ENCODE results near the gene UBE2R2. TPM values are rescaled to one million over a fixed set of nuclear protein-coding genes. Genes with fewer than 3 reads are reported as not detected.
"Not testable (repeated sequence)": the region's sequence is repeated elsewhere in the genome, so short reads cannot be mapped to it uniquely, and the experiment has no call there.

The UBE2R2 gene, protein sequence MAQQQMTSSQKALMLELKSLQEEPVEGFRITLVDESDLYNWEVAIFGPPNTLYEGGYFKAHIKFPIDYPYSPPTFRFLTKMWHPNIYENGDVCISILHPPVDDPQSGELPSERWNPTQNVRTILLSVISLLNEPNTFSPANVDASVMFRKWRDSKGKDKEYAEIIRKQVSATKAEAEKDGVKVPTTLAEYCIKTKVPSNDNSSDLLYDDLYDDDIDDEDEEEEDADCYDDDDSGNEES
- 27.0 TPM for polyA plus RNA-seq (2012; ENCODE audit: insufficient read depth, insufficient read length, low read depth)

DNA sequence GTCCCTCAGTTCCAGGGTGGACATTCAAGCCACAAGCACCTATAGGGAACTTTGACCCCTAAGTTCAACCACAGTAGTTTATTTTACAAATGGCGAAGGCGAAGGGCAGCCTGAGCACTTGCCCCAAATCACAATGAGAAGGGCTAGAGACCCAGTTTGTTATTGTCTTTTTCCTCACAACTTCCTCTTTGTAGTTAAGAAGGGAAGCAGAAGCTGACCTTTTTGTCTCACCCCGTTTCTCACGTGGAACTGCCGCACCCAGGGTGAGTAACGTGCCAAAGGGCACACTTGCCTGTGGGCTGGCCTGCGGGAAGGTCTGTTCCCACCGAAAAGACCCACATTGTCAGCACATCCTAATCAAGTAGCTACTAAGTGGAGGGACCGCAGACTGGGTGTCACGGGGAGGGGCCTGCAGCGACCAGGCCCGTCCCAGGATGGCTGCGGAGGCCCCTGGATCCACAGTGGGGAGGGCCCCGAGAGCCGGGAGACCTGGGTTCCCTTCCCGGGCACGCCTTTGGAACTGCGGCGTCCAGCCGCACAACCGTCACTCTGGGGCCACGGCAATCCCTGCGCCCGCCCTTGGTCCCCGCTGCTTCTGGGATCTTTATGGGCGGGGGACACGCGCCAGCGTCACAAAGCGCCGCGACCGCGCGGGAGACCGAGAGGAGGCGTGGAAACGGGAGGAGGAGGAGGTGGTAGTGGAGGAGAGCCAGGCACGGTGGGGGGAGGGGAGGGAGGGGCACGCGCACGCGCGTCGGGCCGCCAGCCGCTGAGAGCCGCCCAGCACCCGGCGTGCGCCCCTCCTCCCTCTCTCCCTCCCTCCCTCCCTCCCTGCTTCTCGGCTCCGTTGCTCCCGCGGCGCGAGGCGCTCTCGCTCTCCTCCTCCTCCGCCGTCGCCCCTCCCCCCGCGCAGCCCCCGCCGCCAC lies at the start of gene UBE2R2:
TSS of gene UBE2R2 (plus strand) at position 834 of the 926 bp plus-strand sequence. CDS start 598 bp downstream, outside the sequence.
- peak; percentile 96 for DNase-seq
- Histone ChIP-seq H3K27me3 (no peaks in the 10 kb centered on the region), H3K4me3 (ENCODE audit: low read depth, low read length) (peak within 1 kb of the TSS; percentile 84), H3K36me3 (peaks cover 4% of the 10 kb centered on the region), H3K9me3 (no peaks in the 10 kb centered on the region), H3K4me1 (peaks cover 13% of the 10 kb centered on the region)
- TF ChIP-seq, protein P1, sequence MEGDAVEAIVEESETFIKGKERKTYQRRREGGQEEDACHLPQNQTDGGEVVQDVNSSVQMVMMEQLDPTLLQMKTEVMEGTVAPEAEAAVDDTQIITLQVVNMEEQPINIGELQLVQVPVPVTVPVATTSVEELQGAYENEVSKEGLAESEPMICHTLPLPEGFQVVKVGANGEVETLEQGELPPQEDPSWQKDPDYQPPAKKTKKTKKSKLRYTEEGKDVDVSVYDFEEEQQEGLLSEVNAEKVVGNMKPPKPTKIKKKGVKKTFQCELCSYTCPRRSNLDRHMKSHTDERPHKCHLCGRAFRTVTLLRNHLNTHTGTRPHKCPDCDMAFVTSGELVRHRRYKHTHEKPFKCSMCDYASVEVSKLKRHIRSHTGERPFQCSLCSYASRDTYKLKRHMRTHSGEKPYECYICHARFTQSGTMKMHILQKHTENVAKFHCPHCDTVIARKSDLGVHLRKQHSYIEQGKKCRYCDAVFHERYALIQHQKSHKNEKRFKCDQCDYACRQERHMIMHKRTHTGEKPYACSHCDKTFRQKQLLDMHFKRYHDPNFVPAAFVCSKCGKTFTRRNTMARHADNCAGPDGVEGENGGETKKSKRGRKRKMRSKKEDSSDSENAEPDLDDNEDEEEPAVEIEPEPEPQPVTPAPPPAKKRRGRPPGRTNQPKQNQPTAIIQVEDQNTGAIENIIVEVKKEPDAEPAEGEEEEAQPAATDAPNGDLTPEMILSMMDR (IDR thresholded peaks at IDR 0.05; ENCODE audit: low read depth, low read length), result no peak

DNA sequence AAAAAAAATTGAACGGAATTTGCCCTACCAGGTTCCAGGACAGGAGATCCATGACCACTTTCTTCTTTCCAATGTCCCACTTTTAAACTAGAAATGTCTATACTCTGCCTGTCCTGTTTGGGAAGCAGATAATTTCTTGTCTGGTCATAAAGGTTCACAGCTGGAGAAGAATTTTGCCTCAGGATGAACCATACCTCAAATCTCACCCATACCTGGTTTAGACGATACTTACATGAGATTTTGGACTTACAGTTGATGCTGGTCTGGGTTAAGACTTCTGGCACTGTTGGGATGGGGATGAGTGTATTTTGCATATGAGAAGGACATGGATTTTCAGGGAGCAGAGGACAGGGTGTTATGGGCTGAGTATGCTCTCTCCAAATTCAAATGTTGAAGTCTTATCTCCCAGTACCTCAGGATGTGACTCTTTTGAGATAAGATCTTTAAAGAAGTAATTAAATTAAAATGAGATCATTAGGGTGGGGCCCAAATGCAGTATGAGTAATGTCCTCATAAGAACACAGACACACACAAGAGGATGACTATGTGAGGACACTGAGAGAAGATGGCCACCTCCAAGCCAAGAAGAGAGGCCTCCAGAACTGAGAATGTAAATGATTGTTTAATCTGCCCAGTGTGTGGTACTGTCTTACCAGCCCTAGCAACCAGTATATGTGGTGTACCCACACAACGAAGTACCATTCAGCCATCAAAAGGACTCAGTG lies 46.6 kb upstream of the UBE2R2 start:
- not testable (repeated sequence) for H3K27me3 ChIP-seq; H3K4me3 ChIP-seq (ENCODE audit: low read depth, low read length); H3K36me3 ChIP-seq; H3K4me1 ChIP-seq; H3K9me3 ChIP-seq; DNase-seq

DNA sequence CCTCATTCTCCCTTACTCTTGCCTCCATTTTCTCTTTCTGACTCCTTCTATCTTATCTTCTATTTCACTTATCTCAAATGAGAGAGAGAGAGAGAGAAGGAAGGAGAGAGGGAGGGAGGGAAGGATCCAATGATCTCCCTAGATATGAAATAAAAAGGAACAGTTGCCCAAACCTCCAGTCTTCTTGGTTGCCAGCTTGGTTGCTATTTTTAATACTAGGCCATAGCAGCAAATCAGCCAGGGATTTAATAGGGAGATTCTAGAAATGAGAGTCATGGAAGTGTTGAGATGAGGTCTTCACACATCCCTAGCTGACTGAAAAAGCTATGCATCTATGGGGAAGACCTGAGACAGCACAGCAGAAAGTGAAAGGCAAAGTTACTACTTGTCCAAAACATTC lies 43.8 kb upstream of the UBE2R2 start:
- DNase-seq; H3K4me3 ChIP-seq (ENCODE audit: low read depth, low read length); H3K4me1 ChIP-seq; H3K36me3 ChIP-seq; H3K27me3 ChIP-seq; H3K9me3 ChIP-seq: not testable (repeated sequence)

DNA sequence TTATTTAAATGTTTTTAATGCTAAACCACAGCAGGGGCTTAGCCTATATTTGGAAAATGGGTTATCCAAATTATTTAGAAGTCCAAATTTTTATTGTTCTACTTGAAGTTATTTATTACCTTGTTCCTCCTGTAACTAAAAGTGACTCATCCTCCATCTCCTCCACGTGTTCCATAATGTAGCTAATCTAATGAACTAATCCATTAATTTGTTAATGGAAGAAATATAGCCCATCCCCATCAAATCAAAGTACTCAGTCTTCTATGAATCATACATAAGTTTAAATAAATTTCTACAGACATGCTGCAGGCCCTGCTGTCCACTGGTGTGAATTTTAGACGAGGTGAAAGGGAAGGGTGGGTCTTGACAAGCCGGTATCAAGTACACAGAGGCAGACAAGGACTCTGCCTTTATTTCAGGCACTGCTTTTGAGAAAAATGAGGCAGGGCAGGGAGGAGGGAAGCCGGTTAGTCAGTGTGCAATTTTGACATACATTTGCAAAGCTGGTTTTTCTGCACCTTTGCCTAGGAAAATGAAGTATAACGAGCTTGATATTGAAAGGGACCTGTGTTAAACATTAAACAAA lies 42.8 kb upstream of the UBE2R2 start:
- not testable (repeated sequence) for H3K4me1 ChIP-seq; H3K9me3 ChIP-seq; H3K4me3 ChIP-seq (ENCODE audit: low read depth, low read length); H3K36me3 ChIP-seq; H3K27me3 ChIP-seq
- peak; percentile 41 for DNase-seq

DNA sequence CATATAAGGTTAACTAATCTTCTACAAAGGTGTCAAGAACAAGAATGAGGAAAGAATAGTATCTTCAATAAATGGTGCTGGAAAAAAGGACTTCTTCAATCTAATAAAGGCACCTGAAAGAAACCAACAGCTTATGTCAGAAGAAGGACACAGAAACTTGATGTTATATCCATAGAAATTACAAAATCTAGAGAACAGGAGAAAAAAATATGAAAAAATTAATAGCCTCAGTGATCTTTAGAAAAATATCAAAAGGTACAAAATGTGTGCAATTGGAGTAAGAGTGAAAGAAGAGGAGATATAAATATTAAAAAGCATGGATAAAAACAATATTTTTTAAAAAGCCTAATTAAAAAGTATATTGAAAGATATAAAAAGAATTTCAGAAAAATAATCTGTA lies 40.4 kb upstream of the UBE2R2 start:
- Histone ChIP-seq H3K36me3 (no peaks in the 10 kb centered on the region), H3K9me3 (no peaks in the 10 kb centered on the region), H3K4me1 (no peaks in the 10 kb centered on the region), H3K27me3 (no peaks in the 10 kb centered on the region), H3K4me3 (ENCODE audit: low read depth, low read length) (no peak overlapping the region)
- no peak for DNase-seq
- TF ChIP-seq, protein P1 (IDR thresholded peaks at IDR 0.05; ENCODE audit: low read depth, low read length), result no peak

DNA sequence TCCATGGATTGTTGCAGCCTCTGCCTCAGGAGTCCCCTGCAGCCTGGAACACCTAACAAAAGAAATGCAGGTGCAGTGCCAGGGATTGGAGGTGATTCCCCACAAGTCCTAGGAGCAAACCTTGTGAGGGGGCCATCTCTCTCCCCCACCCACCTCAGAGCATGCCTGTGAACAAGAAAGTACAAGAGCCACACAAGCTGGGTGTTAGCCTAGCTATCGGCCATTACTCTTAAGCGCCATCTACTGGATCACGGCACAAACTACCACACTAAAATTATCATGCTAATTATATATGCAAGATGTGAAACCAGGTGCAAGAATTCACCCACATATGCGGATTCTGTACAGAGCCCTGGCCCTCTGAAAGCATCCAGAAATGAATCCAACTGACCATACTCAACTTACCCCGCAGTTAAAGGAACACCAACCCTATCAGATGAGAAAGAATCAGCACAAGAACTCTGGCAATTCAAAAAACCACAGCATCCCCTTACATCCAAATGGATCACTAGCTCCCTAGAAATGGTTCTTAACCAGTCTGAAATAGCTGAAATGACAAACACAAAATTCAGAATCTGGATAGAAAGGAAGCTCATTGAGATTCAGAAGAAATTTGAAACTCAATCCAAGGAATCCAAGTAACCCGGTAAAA lies 38.1 kb upstream of the UBE2R2 start:
- DNase-seq, result peak; percentile 53
- TF ChIP-seq, protein P1 (IDR thresholded peaks at IDR 0.05; ENCODE audit: low read depth, low read length), result peak; percentile 91
- H3K4me3 ChIP-seq (ENCODE audit: low read depth, low read length), result no peak overlapping the region
- no peaks in the 10 kb centered on the region for H3K9me3 ChIP-seq
- no peaks in the 10 kb centered on the region for H3K27me3 ChIP-seq
- H3K4me1 ChIP-seq, result no peaks in the 10 kb centered on the region
- H3K36me3 ChIP-seq, result no peaks in the 10 kb centered on the region

DNA sequence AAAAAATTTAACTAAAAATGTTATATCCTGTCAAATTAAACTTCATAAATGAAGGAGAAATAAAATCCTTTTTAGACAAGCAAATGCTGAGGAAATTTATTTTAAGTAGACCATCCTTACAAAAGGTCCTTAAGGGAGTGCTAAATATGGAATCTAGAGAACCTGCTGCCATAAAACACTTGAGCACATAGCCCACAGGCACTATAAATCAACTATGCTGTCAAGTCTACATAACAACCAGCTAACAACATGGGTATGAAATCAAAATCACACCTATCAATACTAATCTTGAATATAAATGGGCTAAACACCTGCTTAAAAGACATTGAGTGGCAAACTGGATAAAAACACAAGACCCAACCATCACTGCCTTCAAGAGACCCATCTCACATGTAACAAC lies 36.7 kb upstream of the UBE2R2 start:
- Histone ChIP-seq H3K36me3 (no peaks in the 10 kb centered on the region), H3K4me3 (ENCODE audit: low read depth, low read length) (no peak overlapping the region), H3K27me3 (no peaks in the 10 kb centered on the region), H3K9me3 (no peaks in the 10 kb centered on the region), H3K4me1 (no peaks in the 10 kb centered on the region)
- DNase-seq, result no peak
- TF ChIP-seq, protein P1 (IDR thresholded peaks at IDR 0.05; ENCODE audit: low read depth, low read length), result no peak

All from BE2C (cell line).